Hepatocyte (in vitro differentiated cells): ENCODE results near the gene EVA1A.

Source experiments
- EZH2 ChIP-seq: fragments of 200-600 bp; sonication (generic); IDR thresholded peaks from 2 replicates; pipeline ENCODE4 v1.6.1; 2016; ENCODE audit warnings: antibody characterized with exemption, mild to moderate bottlenecking, borderline replicate concordance
- TF ChIP-seq, protein P1 (sequence below): fragments of 200-600 bp; sonication (generic); IDR thresholded peaks from 2 replicates; pipeline ENCODE4 v1.5.1; 2016; ENCODE audit warnings: antibody characterized with exemption, mild to moderate bottlenecking; ENCODE audit not compliant: poor library complexity

DNA sequence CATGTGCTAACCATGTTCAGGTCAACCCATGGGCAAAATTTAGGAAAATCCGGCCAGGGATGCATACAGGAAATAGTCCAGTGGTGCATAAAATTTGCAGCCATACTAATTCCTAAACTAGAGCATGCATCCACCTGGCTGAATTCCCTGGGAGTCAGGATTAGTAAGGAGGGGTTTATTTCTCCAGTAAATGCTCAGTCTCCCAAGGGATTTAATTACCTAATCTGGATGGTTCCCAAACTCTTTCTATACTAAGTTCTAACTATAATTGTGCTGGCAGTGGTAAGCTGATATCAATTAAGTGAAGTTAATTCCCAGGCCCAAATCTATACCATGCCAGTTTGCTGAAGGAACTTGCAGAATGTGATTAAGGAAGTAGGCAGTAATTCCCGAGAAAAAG lies 26.2 kb upstream of the EVA1A start:
- TF ChIP-seq, protein P1, sequence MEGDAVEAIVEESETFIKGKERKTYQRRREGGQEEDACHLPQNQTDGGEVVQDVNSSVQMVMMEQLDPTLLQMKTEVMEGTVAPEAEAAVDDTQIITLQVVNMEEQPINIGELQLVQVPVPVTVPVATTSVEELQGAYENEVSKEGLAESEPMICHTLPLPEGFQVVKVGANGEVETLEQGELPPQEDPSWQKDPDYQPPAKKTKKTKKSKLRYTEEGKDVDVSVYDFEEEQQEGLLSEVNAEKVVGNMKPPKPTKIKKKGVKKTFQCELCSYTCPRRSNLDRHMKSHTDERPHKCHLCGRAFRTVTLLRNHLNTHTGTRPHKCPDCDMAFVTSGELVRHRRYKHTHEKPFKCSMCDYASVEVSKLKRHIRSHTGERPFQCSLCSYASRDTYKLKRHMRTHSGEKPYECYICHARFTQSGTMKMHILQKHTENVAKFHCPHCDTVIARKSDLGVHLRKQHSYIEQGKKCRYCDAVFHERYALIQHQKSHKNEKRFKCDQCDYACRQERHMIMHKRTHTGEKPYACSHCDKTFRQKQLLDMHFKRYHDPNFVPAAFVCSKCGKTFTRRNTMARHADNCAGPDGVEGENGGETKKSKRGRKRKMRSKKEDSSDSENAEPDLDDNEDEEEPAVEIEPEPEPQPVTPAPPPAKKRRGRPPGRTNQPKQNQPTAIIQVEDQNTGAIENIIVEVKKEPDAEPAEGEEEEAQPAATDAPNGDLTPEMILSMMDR: no peak
- no peak for TF ChIP-seq EZH2
